Stomach (tissue), 9 donors: Measurements from ENCODE around the gene POLA2. TPM values are rescaled to one million over a fixed set of nuclear protein-coding genes. Genes with fewer than 3 reads are reported as not detected.

Source experiments
- DNase-seq, 2 donors: peaks; one replicate each; pipeline versions ENCODE4 v3.0.0 to v3.0.0-alpha.2; 2013 to 2019
- H3K27ac ChIP-seq, 5 donors: fragments of 200-600 bp in 4 of 5; sonication (generic) in 4 of 5; one replicate each; pipeline ENCODE4 v1.5.1; 2013 to 2019; ENCODE audit warnings: mild to moderate bottlenecking in 1 of 5, moderate library complexity in 1 of 5
- H3K27me3 ChIP-seq, 3 donors: fragments of 200-600 bp; sonication (generic); one replicate each; pipeline ENCODE4 v1.5.1; 2017 to 2019; ENCODE audit warnings: mixed run types in 1 of 3
- H3K36me3 ChIP-seq, 4 donors: fragments of 200-600 bp; sonication (generic); 1 replicate in 3 of 4; 2 replicates in 1 of 4; pipeline ENCODE4 v1.5.1; 2016 to 2019
- H3K4me1 ChIP-seq, 4 donors: fragments of 200-600 bp; sonication (generic); one replicate each; pipeline ENCODE4 v1.5.1; 2016 to 2019
- H3K4me3 ChIP-seq, 4 donors: fragments of 200-600 bp; sonication (generic) in 3 of 4; one replicate each; pipeline ENCODE4 v1.5.1; 2016 to 2019; ENCODE audit warnings: mild to moderate bottlenecking in 1 of 4
- H3K9me3 ChIP-seq, 4 donors: fragments of 200-600 bp; sonication (generic); one replicate each; pipeline ENCODE4 v1.5.1; 2016 to 2019
- CTCF ChIP-seq, 7 experiments: fragments of 450-650 bp in 4 of 7; fragments of 200-600 bp in 3 of 7; sonication (generic) in 3 of 7; IDR thresholded peaks; one replicate each; pipeline ENCODE4 v1.5.1; 2016 to 2019; ENCODE audit warnings: antibody characterized with exemption in 7 of 7, control low read depth in 2 of 7, mild to moderate bottlenecking in 1 of 7
- EP300 ChIP-seq: sonication (generic); formaldehyde crosslinking; IDR thresholded peaks from one replicate; pipeline ENCODE4 v1.6.1; 2017; ENCODE audit warnings: antibody characterized with exemption
- POLR2A ChIP-seq, 4 donors: fragments of 450-650 bp; IDR thresholded peaks; one replicate each; pipeline ENCODE4 v1.6.1; 2016; ENCODE audit warnings: antibody characterized with exemption in 4 of 4, control low read depth in 2 of 4, mild to moderate bottlenecking in 1 of 4, moderate library complexity in 1 of 4
- POLR2AphosphoS5 ChIP-seq, 3 donors: sonication (generic); formaldehyde crosslinking; IDR thresholded peaks; one replicate each; pipeline ENCODE4 v1.6.1; 2016; ENCODE audit warnings: antibody characterized with exemption in 3 of 3
- WGBS, 5 donors: extraction: QIAGEN DNeasy Blood & Tissue Kit in 3 of 5; methylation state at CpG; one replicate each; pipeline versions ENCODE4 v1.1.5 to v1.1.7; 2013 to 2018; 5-methylcytosine and 5-hydroxymethylcytosine counted together
- intact Hi-C: fragments of 100-400 bp; cut with DNase I; formaldehyde crosslinking; loops from one replicate; pipeline ENCODE4 v1.15.1; 2023; ENCODE audit warnings: low total_unique reads
- polyA plus RNA-seq, 3 donors: library from polyadenylated mRNA; stranded (reverse); fragments of 200-250 nt; gene quantifications; one replicate each; pipeline ENCODE4 v1.2.3, GENCODE V29; 2013
- total RNA-seq, 5 donors: library from RNA; depleted of rRNA; stranded (reverse); fragments of >200 nt; gene quantifications; one replicate each; pipeline versions ENCODE4 v1.1.0 to v1.2.3, GENCODE V29; 2014 to 2016
- donor health status: healthy with polysubstance abuse.
- donor health status: Bipolar disorder and iron deficiency.
- donor health status: healthy.

Gene POLA2
- total and polyA plus RNA-seq, 8 donors, result 1.7 to 17.0 (median 9.4) TPM

DNA sequence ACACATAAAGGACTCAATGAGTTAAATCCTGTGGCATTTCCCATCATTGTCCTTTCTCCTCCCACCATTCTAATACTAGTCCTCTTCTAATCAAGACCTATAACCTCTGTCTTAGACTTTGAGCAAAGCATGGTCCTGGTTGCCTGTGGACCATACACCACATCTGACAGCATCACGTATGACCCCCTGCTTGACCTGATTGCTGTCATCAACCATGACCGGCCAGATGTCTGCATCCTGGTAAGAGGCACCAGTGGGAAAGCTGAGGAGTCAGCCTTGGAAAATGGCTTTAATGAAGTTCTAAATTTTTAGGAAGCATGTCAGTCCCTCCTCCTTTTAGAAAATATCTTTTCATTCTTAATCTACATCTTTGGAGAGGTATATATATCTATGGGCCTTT, 25.8 kb downstream of the POLA2 start:
- 91 to 97% (median 95%) methylated on average over 2 of the region's 2 CpGs for WGBS, 5 donors
- H3K27me3 ChIP-seq, result no peaks in the 10 kb centered on the region
- intact Hi-C loops, result no loop called here
- H3K36me3 ChIP-seq, result peaks cover 2 to 63% (median 57%) of the 10 kb centered on the region in 4 donors
- no peak overlapping the region for H3K4me3 ChIP-seq
- TF ChIP-seq EP300 (no peak), CTCF (IDR thresholded peaks at IDR 0.05) (no peak), POLR2A (IDR thresholded peaks at IDR 0.05) (no peak), POLR2AphosphoS5 (IDR thresholded peaks at IDR 0.05) (no peak)
- no peak for DNase-seq
- peak overlapping the region in 1 of 5 donors; percentile 89 for H3K27ac ChIP-seq
- H3K9me3 ChIP-seq, result no peaks in the 10 kb centered on the region
- peaks cover 25 to 41% (median 31%) of the 10 kb centered on the region in 4 donors for H3K4me1 ChIP-seq

DNA sequence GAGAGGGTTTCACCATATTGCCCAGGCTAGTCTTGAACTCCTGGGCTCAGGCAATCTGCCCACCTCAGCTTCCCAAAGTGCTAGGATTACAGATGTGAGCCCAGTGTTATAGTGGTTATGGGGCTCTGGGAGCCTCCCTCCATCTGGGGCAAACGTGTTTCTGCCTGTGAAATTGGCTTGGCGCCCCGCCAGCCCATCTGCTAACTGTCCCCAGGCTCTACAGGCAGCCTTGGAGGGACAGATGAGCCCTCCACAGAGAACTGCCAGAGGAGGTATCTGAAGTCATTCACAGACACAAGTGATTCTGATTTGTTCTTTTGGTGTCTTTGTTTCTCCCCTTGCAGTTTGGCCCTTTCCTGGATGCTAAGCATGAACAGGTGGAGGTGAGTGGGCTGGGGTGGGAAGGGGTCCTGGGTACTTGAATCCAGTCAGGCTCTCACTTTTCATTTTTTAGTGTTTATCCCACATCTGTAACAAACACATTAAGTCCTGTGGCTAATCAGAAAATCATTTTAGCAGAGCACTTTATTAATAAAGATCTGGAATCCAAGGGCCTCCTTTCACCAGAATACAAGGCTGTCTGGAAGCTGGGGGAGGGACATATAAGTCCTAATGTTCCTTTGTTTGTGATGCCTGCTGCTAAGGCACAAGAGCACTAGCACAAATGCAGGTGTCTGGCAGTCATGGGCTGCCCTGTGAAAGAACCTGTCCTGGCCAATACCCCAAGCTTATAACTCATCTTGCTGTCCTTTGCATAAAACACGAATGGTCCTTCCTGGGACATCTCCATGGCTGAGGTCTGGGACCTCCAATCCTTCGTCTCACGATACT, 27.2 kb downstream of the POLA2 start:
- TF ChIP-seq POLR2A (IDR thresholded peaks at IDR 0.05) (no peak), CTCF (IDR thresholded peaks at IDR 0.05) (no peak), POLR2AphosphoS5 (IDR thresholded peaks at IDR 0.05) (no peak), EP300 (no peak)
- intact Hi-C loops, result no loop called here
- Histone ChIP-seq H3K4me1 (peaks cover 31 to 54% (median 41%) of the 10 kb centered on the region in 4 donors), H3K9me3 (no peaks in the 10 kb centered on the region), H3K27me3 (no peaks in the 10 kb centered on the region), H3K36me3 (peaks cover 0 to 54% (median 47%) of the 10 kb centered on the region in 4 donors), H3K4me3 (no peak overlapping the region), H3K27ac (peak overlapping the region in 3 of 5 donors; percentile 17 to 94 (median 89))
- peak in 1 of 2 donors; percentile 58 for DNase-seq
- 61 to 79% (median 74%) methylated on average over 6 of the region's 6 CpGs for WGBS, 5 donors

DNA sequence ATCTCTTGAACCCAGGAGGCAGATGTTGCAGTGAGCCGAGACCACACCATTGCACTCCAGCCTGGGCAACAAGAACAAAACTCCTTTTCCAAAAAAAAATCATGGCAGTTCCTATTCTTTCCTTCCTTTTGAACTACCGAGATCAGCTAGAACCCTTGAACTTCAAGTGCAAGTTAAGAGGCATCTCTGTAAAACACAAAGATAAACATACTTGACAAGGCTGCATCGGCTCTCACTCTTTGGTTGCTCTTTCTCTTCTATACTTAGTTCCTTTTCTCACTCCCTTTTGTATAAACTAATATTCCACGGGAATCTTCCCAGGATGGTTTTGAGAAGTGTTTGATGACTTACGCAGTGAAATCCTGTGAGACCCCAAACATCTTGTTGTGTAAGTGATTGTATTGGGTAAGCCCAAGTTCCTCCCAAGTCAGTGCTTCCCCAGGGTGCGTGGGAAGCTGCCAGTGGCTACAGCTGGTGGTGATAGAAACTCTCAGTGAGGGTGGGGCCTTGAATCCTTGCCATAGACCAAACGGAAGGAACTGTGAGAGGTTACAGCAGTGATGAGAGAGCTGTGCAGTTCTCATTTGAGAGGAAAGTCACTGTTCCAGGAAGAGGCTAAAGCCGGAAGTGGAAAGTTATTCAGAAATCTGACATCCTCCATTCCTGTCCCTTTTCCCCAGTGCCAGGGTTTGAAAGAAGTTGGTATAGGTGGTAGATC, 28.8 kb downstream of the POLA2 start:
- intact Hi-C loops, result no loop called here
- H3K4me3 ChIP-seq, result no peak overlapping the region
- TF ChIP-seq POLR2A (IDR thresholded peaks at IDR 0.05) (no peak), EP300 (peak; percentile 53), CTCF (IDR thresholded peaks at IDR 0.05) (no peak), POLR2AphosphoS5 (IDR thresholded peaks at IDR 0.05) (peak; percentile 80 to 90 (median 81))
- peak overlapping the region; percentile 59 to 94 (median 90) for H3K27ac ChIP-seq
- 35 to 50% (median 43%) methylated on average over 8 of the region's 8 CpGs for WGBS, 5 donors
- H3K4me1 ChIP-seq, result peaks cover 31 to 70% (median 57%) of the 10 kb centered on the region in 4 donors
- H3K27me3 ChIP-seq, result no peaks in the 10 kb centered on the region
- DNase-seq, result peak; percentile 77 to 93
- H3K36me3 ChIP-seq, result peaks cover 9 to 59% (median 49%) of the 10 kb centered on the region in 4 donors
- no peaks in the 10 kb centered on the region for H3K9me3 ChIP-seq

DNA sequence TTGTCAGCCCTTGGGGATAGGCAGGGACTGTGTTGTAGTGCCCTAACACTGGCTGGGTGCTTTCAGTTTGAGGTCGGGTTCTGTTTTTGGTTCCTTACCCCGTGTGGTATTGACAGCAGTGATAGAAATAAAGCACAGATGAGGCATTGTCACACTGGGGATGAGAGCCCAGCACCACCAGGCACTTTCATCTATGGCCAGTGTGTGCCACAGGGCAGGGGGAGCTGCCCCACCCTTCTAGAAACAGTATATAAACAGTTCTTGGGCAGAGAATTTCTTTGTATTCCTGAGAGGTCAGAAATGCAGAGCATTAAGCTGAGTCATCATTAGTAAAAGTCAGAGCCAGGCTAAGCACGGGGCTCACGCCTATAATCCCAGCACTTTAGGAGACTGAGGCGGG, 29.9 kb downstream of the POLA2 start:
- Histone ChIP-seq H3K4me3 (peak overlapping the region in 3 of 4 donors; percentile 0 to 21 (median 6)), H3K9me3 (no peaks in the 10 kb centered on the region), H3K4me1 (peaks cover 31 to 80% (median 66%) of the 10 kb centered on the region in 4 donors), H3K36me3 (peaks cover 18 to 56% (median 51%) of the 10 kb centered on the region in 4 donors), H3K27ac (peak overlapping the region; percentile 76 to 94 (median 90)), H3K27me3 (no peaks in the 10 kb centered on the region)
- 28 to 48% (median 33%) methylated on average over 5 of the region's 5 CpGs for WGBS, 5 donors
- TF ChIP-seq POLR2A (IDR thresholded peaks at IDR 0.05), result no peak
- no peak for TF ChIP-seq CTCF (IDR thresholded peaks at IDR 0.05)
- TF ChIP-seq POLR2AphosphoS5 (IDR thresholded peaks at IDR 0.05), result no peak
- TF ChIP-seq EP300, result no peak
- peak in 1 of 2 donors; percentile 66 for DNase-seq
- intact Hi-C loops, result no loop called here
